Keratinocyte (primary cell): Measurements from ENCODE around the gene PLAAT2. TPM values are rescaled to one million over a fixed set of nuclear protein-coding genes. Genes with fewer than 3 reads are reported as not detected.

ENCODE experiments used
- DNase-seq: peaks from one replicate; pipeline ENCODE4 v3.0.0-alpha.2; 2011; ENCODE audit warnings: low read depth, missing footprints, low spot score
- FAIRE-seq: peaks from 2 replicates; lab custom pipeline; 2011; peaks lifted over from hg19 to GRCh38; lab: Jason Lieb, UNC
- H2AFZ ChIP-seq: 2 replicates; pipeline ENCODE4 v1.6.0; 2012; ENCODE audit warnings: low read length, control low read depth, inconsistent platforms; ENCODE audit not compliant: control insufficient read depth
- H3K27ac ChIP-seq: 2 replicates; pipeline ENCODE4 v1.5.1; 2011; ENCODE audit warnings: low read length; ENCODE audit not compliant: control insufficient read depth, insufficient read depth
- H3K27me3 ChIP-seq: 3 replicates; pipeline ENCODE4 v1.6.0; 2011; ENCODE audit warnings: low read length; ENCODE audit not compliant: control insufficient read depth, insufficient read depth; ENCODE audit errors: extremely low read depth
- H3K36me3 ChIP-seq, 2 experiments: 2 replicates in 1 of 2; 3 replicates in 1 of 2; pipeline ENCODE4 v1.5.1; 2011; ENCODE audit warnings: low read length in 2 of 2, mild to moderate bottlenecking in 1 of 2; ENCODE audit not compliant: control insufficient read depth in 2 of 2, insufficient read depth in 2 of 2; ENCODE audit errors: extremely low read depth in 1 of 2
- H3K4me1 ChIP-seq: 3 replicates; pipeline ENCODE4 v1.5.1; 2011; ENCODE audit warnings: low read length; ENCODE audit not compliant: control insufficient read depth, insufficient read depth; ENCODE audit errors: extremely low read depth
- H3K4me2 ChIP-seq: 3 replicates; pipeline ENCODE4 v1.6.0; 2011; ENCODE audit warnings: low read depth, low read length; ENCODE audit not compliant: control insufficient read depth, insufficient read depth; ENCODE audit errors: extremely low read depth
- H3K4me3 ChIP-seq, 3 experiments: fragments of 200-600 bp in 1 of 3; sonication (generic) in 1 of 3; 2 replicates in 2 of 3; 3 replicates in 1 of 3; pipeline ENCODE4 v1.5.1; 2011 to 2016; ENCODE audit warnings: low read length in 3 of 3, mild to moderate bottlenecking in 3 of 3, control low read depth in 2 of 3, inconsistent platforms in 1 of 3, low read depth in 1 of 3, mixed read lengths in 1 of 3, mixed run types in 1 of 3, moderate library complexity in 1 of 3; ENCODE audit not compliant: control insufficient read depth in 2 of 3, insufficient read depth in 2 of 3; ENCODE audit errors: extremely low read depth in 1 of 3
- H3K79me2 ChIP-seq: 2 replicates; pipeline ENCODE4 v1.6.0; 2012; ENCODE audit warnings: low read length; ENCODE audit not compliant: control insufficient read depth, insufficient read depth
- H3K9ac ChIP-seq: 3 replicates; pipeline ENCODE4 v1.6.0; 2011; ENCODE audit warnings: low read length; ENCODE audit not compliant: control insufficient read depth, insufficient read depth; ENCODE audit errors: extremely low read depth
- H3K9me1 ChIP-seq: 3 replicates; pipeline ENCODE4 v1.6.0; 2011; ENCODE audit warnings: low read length; ENCODE audit not compliant: control insufficient read depth, insufficient read depth; ENCODE audit errors: extremely low read depth
- H3K9me3 ChIP-seq: 2 replicates; pipeline ENCODE4 v1.5.1; 2012; ENCODE audit warnings: low read depth, low read length; ENCODE audit not compliant: control insufficient read depth
- H4K20me1 ChIP-seq: 3 replicates; pipeline ENCODE4 v1.6.0; 2011; ENCODE audit warnings: low read length; ENCODE audit not compliant: control insufficient read depth, insufficient read depth; ENCODE audit errors: extremely low read depth
- EZH2 ChIP-seq: IDR thresholded peaks from one replicate; pipeline ENCODE4 v1.6.1; 2012; ENCODE audit warnings: inconsistent platforms, mild to moderate bottlenecking, low read length, moderate library complexity
- dilution Hi-C: fragments of 300-500 bp; cut with MboI; formaldehyde crosslinking; loops from one replicate; pipeline ENCODE4 v1.7.0; 2020; ENCODE audit warnings: low sequenced_read_pairs; ENCODE audit not compliant: extremely low pct_ligation_motif_present
- polyA plus RNA-seq, 5 experiments: library from polyadenylated mRNA; depleted of rRNA in 3 of 5; stranded (reverse) in 3 of 5; stranded (forward) in 1 of 5; unstranded in 1 of 5; fragments of >200 nt; gene quantifications; 1 replicate in 1 of 5; 2 replicates in 3 of 5; 3 replicates in 1 of 5; pipeline versions ENCODE4 v1.2.1 to v1.2.3, GENCODE V29; 2011 to 2012; ENCODE audit warnings: missing spikeins in 2 of 5, low read depth in 1 of 5, low replicate concordance in 1 of 5
- TF ChIP-seq, protein P1 (sequence below), 3 experiments: IDR thresholded peaks in 1 of 3; conservative IDR thresholded peaks in 1 of 3; optimal IDR thresholded peaks in 1 of 3; 2 replicates in 2 of 3; 3 replicates in 1 of 3; pipeline versions ENCODE3 to v1.5.1; 2011; ENCODE audit warnings: low read length in 3 of 3, mild to moderate bottlenecking in 3 of 3, moderate library complexity in 2 of 3, control low read depth in 1 of 3, inconsistent platforms in 1 of 3; ENCODE audit not compliant: insufficient read depth in 2 of 3; ENCODE audit errors: extremely low read depth in 1 of 3

The PLAAT2 gene
- polyA plus RNA-seq, 1 donor (not counting 4 experiments of a cell fraction or from before 2014, with no cell fraction given), result 0.29 TPM

GRCh38 chr11:63506876-63507275 is 56.3 kb downstream of the PLAAT2 start:
- H3K27me3 ChIP-seq, result no peaks in the 10 kb centered on the region
- no peak overlapping the region for H3K9ac ChIP-seq
- H3K9me3 ChIP-seq, result no peaks in the 10 kb centered on the region
- dilution Hi-C loops, result no loop called here
- H4K20me1 ChIP-seq, result no peaks in the 10 kb centered on the region
- H2AFZ ChIP-seq, result no peak overlapping the region
- H3K9me1 ChIP-seq, result no peaks in the 10 kb centered on the region
- FAIRE-seq, result no peak
- H3K27ac ChIP-seq, result no peak overlapping the region
- DNase-seq, result no peak
- no peak overlapping the region for H3K4me3 ChIP-seq
- no peaks in the 10 kb centered on the region for H3K4me1 ChIP-seq
- H3K4me2 ChIP-seq, result no peak overlapping the region
- TF ChIP-seq, protein P1, sequence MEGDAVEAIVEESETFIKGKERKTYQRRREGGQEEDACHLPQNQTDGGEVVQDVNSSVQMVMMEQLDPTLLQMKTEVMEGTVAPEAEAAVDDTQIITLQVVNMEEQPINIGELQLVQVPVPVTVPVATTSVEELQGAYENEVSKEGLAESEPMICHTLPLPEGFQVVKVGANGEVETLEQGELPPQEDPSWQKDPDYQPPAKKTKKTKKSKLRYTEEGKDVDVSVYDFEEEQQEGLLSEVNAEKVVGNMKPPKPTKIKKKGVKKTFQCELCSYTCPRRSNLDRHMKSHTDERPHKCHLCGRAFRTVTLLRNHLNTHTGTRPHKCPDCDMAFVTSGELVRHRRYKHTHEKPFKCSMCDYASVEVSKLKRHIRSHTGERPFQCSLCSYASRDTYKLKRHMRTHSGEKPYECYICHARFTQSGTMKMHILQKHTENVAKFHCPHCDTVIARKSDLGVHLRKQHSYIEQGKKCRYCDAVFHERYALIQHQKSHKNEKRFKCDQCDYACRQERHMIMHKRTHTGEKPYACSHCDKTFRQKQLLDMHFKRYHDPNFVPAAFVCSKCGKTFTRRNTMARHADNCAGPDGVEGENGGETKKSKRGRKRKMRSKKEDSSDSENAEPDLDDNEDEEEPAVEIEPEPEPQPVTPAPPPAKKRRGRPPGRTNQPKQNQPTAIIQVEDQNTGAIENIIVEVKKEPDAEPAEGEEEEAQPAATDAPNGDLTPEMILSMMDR (optimal IDR thresholded peaks at IDR 0.05 in 1 of 3, IDR thresholded peaks at IDR 0.05 in 1 of 3, conservative IDR thresholded peaks at IDR 0.05 in 1 of 3; ENCODE audit: extremely low read depth in 1 of 3, insufficient read depth in 2 of 3, low read length in 3 of 3), result no peak
- no peak for TF ChIP-seq EZH2
- no peaks in the 10 kb centered on the region for H3K36me3 ChIP-seq
- H3K79me2 ChIP-seq, result no peaks in the 10 kb centered on the region

DNA sequence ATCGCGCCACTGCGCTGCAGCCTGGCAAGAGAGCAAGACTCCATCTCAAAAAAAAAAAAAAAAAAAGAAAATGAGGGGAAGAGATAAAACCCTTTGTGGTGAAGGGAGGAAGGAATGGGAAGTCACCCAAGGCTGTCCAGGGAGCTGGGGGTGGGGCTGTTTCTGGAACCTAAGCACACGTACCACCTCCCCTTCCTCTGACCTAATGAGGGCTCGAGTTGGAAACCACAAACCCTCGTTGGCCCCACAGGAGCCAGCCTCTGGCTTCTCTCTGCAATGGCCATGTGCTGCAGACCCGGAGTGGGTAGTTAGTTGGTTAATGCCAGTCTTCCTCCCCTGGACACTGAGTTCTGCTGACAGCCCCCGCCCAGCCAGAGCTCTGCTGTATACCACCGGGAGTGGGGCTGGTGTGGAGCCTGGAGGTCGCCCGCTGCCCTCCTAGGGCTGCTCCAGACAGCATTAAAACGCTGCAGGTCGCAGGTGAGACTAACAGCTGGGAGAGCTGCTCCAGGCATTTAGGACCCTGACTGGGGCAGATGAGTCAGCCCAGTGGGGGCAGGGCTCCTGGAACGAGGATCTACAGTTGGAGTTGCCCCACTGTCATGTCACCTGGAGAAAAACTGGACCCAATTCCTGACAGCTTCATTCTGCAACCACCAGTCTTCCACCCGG is 57.2 kb downstream of the PLAAT2 start, which contains the start of gene LGALS12:
LGALS12 (plus strand) TSS at position 228 of the 672 bp plus-strand sequence; CDS start at position 603, 375 bp downstream.
- Histone ChIP-seq H4K20me1 (no peaks in the 10 kb centered on the region), H3K9me3 (no peaks in the 10 kb centered on the region), H3K9me1 (no peaks in the 10 kb centered on the region), H3K4me2 (no peak within 1 kb of the TSS), H3K4me3 (no peak within 1 kb of the TSS), H3K27ac (no peak within 1 kb of the TSS), H3K36me3 (no peaks in the 10 kb centered on the region), H2AFZ (no peak within 1 kb of the TSS), H3K27me3 (no peaks in the 10 kb centered on the region), H3K9ac (no peak within 1 kb of the TSS), H3K4me1 (no peaks in the 10 kb centered on the region), H3K79me2 (no peaks in the 10 kb centered on the region)
- FAIRE-seq (no peak), DNase-seq (no peak)
- dilution Hi-C loops, result no loop called here
- no peak for TF ChIP-seq EZH2
- TF ChIP-seq, protein P1 (optimal IDR thresholded peaks at IDR 0.05 in 1 of 3, IDR thresholded peaks at IDR 0.05 in 1 of 3, conservative IDR thresholded peaks at IDR 0.05 in 1 of 3; ENCODE audit: extremely low read depth in 1 of 3, insufficient read depth in 2 of 3, low read length in 3 of 3), result no peak
